A375 (cell line): ENCODE measurements around the gene CH25H. TPM values are rescaled to one million over a fixed set of nuclear protein-coding genes. Genes with fewer than 3 reads are reported as not detected.

ENCODE experiments used
- total RNA-seq: library from RNA; depleted of rRNA; stranded (reverse); fragments of >200 nt; shearing (Covaris generic); gene quantifications from 2 replicates; pipeline ENCODE4 v1.2.3, GENCODE V29; 2014; rRNA removed

Gene CH25H
- total RNA-seq, result not detected in 2 replicates

DNA sequence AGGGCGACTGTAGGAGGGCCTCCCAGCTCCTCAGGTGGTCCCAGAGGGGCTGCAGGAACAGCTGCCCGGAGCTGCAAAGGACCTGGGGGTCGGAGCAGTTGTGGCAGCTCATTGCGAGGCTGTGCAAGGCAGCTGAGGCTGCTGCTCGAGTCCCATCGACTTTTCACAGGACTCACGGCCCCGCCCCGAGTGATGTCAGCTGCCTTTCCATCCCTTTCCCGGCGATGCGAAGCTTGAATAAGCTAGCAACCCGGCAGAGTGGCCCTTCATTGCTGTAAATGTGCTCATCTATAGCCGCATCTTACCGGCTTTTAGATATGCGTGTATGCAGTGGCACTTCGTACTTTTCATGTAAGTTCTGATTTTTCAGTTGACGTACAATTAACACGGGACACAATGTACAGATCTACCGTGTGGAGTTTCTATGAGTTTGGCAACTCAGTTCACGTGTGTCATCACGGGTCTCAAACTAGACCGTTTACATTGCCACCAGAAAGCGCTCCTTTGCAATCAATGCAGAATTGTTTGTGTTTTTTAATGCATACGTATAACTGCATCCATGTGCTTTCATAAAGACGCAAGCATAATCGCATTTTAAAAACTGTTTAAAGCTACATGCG, at the start of gene CH25H:
TSS of gene CH25H (minus strand) at position 137 of the 620 bp plus-strand sequence. CDS start at position 112, 25 bp downstream.

DNA sequence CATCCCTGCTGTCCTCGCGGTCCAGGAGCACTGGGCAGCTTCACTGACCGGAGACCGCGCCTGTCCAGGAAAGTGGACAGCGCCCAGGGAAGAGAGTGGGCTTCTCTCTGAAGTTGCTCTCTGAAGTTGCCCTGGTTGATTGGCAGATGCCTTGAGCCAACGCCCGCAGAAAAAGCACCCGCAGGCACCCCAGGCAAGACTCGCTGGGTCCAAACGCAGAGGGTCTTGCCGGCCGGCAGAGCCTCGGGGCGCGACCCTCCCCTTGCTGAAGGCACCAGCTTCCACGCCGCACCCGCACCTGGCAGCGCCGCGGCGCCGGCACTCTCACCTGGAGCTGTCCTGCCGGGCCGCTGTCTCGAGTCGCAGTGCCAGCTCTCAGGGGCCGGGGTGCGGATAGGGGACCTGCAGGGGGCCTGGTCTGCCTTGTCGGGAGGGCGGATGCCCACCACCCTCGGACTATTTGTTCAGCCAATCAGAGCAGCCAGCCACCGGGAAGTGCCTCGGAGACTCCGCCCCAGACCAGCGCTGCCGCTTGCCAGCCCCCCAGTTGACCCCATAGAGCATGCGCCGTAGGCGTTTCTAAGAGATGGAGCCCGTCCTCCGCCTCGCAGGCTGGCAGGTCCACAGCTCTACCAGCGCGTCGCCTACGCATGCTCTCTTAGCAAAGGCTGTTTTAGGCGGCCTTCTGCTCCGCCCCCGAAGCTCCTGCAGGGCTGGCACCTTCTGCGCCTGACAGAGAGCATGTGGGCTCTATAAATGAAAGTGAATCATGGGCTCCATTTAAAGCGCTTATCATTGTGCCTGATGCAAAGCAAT, 44.5 kb upstream of the CH25H start, which contains the start of gene LIPA:
TSS of gene LIPA (minus strand) at position 367 of the 816 bp plus-strand sequence. CDS start 4,127 bp downstream, outside the sequence.

Other genes starting within 250 kb of the CH25H start
- 6.9 and 7.3 TPM in 2 replicates for gene FAS, start 216.5 kb downstream of the CH25H start, total RNA-seq
- gene LIPA, start 44.5 kb upstream of the CH25H start, total RNA-seq, result 10.8 and 14.0 TPM in 2 replicates
- gene IFIT2, start 94.7 kb upstream of the CH25H start, total RNA-seq, result 1.9 and 2.7 TPM in 2 replicates
- gene IFIT3, start 120.7 kb upstream of the CH25H start, total RNA-seq, result 4.3 and 6.6 TPM in 2 replicates
- gene IFIT1B, start 170.7 kb upstream of the CH25H start, total RNA-seq, result not detected in 2 replicates
- 0.79 and 2.8 TPM in 2 replicates for gene IFIT1, start 185.3 kb upstream of the CH25H start, total RNA-seq
- gene IFIT5, start 207.3 kb upstream of the CH25H start, total RNA-seq, result 11.4 and 12.3 TPM in 2 replicates